ENCODE data around the gene CEP19.
A peak's percentile ranks its signal among the peaks of the same experiment; 100 is the strongest.

CEP19 gene

GRCh38 chr3:196712514-196713413 is 714 bp upstream of the CEP19 start:
- DNase-seq (ENCODE audit: low spot score) (peak; percentile 7), FAIRE-seq (no peak)

- no peak for FAIRE-seq
- no peak for DNase-seq (ENCODE audit: low spot score)
Observed at GRCh38 chr3:196708467-196708866, 3.6 kb downstream of the CEP19 start.

GRCh38 chr3:196707566-196707965 is 4.5 kb downstream of the CEP19 start:
- FAIRE-seq, result no peak
- DNase-seq (ENCODE audit: low spot score), result no peak

GRCh38 chr3:196706731-196707130 is 5.3 kb downstream of the CEP19 start:
- no peak for FAIRE-seq
- no peak for DNase-seq (ENCODE audit: low spot score)

- FAIRE-seq (no peak), DNase-seq (ENCODE audit: low spot score) (no peak)
Observed at GRCh38 chr3:196706327-196706726, 5.7 kb downstream of the CEP19 start.

GRCh38 chr3:196700801-196701200 is 11.2 kb downstream of the CEP19 start:
- FAIRE-seq (no peak), DNase-seq (ENCODE audit: low spot score) (no peak)

- no peak for FAIRE-seq
Observed at GRCh38 chr3:196699749-196700148, 12.3 kb downstream of the CEP19 start.

GRCh38 chr3:196697270-196697669 is 14.8 kb downstream of the CEP19 start:
- DNase-seq (ENCODE audit: low spot score), result no peak
- FAIRE-seq, result no peak

More at GRCh38 chr3:196699749-196700148, 12.3 kb downstream of the CEP19 start:
- DNase-seq (ENCODE audit: low spot score), result no peak

GRCh38 chr3:196695849-196696226 is 16.2 kb downstream of the CEP19 start:
- FAIRE-seq (no peak), DNase-seq (ENCODE audit: low spot score) (no peak)

GRCh38 chr3:196694941-196695848 is 16.9 kb downstream of the CEP19 start:
- FAIRE-seq, result no peak
- DNase-seq (ENCODE audit: low spot score), result no peak

GRCh38 chr3:196694202-196694638 is 17.8 kb downstream of the CEP19 start:
- FAIRE-seq (no peak), DNase-seq (ENCODE audit: low spot score) (no peak)

- no peak for DNase-seq (ENCODE audit: low spot score)
- FAIRE-seq, result no peak
Observed at GRCh38 chr3:196691386-196691785, 20.7 kb downstream of the CEP19 start.

GRCh38 chr3:196689941-196690660 is 21.9 kb downstream of the CEP19 start:
- FAIRE-seq, result no peak
- no peak for DNase-seq (ENCODE audit: low spot score)

GRCh38 chr3:196688349-196688748 is 23.7 kb downstream of the CEP19 start:
- FAIRE-seq (no peak), DNase-seq (ENCODE audit: low spot score) (no peak)

- DNase-seq (ENCODE audit: low spot score) (no peak), FAIRE-seq (no peak)
Observed at GRCh38 chr3:196686436-196686835, 25.6 kb downstream of the CEP19 start.

GRCh38 chr3:196684548-196685407 is 27.3 kb downstream of the CEP19 start:
- DNase-seq (ENCODE audit: low spot score), result peak; percentile 47
- FAIRE-seq, result no peak

GRCh38 chr3:196677931-196678330 is 34.1 kb downstream of the CEP19 start:
- DNase-seq (ENCODE audit: low spot score), result no peak
- no peak for FAIRE-seq

GRCh38 chr3:196677353-196677752 is 34.7 kb downstream of the CEP19 start:
- FAIRE-seq (no peak), DNase-seq (ENCODE audit: low spot score) (no peak)

- FAIRE-seq (no peak), DNase-seq (ENCODE audit: low spot score) (no peak)
Observed at GRCh38 chr3:196673632-196674031, 38.4 kb downstream of the CEP19 start.

- no peak for DNase-seq (ENCODE audit: low spot score)
- FAIRE-seq, result no peak
Observed at GRCh38 chr3:196670339-196670738, 41.7 kb downstream of the CEP19 start.
